ENCODE data around the gene KIRREL2. TPM values are rescaled to one million over a fixed set of nuclear protein-coding genes. Genes with fewer than 3 reads are reported as not detected.

The KIRREL2 gene
- total and polyA plus RNA-seq, 2 donors (not counting 1 experiment from before 2014, with no cell fraction given), result not detected

DNA sequence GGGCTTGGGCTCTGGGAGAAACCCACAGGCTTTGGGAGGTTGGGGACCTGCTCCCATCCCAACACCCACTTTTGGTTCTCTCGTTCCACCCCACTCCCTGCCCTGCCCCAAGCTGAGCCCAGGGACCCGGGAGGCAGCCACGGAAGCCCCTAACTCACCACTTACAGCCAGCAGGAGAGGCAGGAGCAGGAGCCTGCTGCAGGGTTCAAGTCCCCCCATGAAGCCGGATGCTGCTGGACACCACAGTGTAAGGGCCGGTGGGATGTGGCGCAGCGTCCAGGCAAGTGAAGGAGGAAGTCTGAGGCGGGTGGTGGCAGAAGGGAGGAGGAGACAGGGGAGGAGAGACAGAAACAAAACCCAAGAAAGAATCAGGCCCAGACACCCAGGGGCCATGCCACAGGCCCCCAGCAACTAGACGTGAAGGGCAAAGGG is 51.3 kb downstream of the KIRREL2 start, which contains the start of gene TYROBP:
TSS of gene TYROBP (minus strand) at position 286 of the 432 bp plus-strand sequence. CDS start at position 219, 67 bp downstream.
- peak within 1 kb of the TSS; percentile 87 for H3K27ac ChIP-seq (ENCODE audit: low read length in 2 of 2)
- peaks cover 66% of the 10 kb centered on the region for H3K4me1 Mint-ChIP-seq
- H3K4me3 ChIP-seq (ENCODE audit: control extremely low read depth in 1 of 5, extremely low read depth in 1 of 5, insufficient read depth in 1 of 5, low read depth in 2 of 5, low read length in 4 of 5), result peak within 1 kb of the TSS in 1 of 5 experiments; percentile 26

More for the DNA sequence above, 51.3 kb downstream of the KIRREL2 start, which contains the start of gene TYROBP:
- H3K27me3 Mint-ChIP-seq, result no peaks in the 10 kb centered on the region
- WGBS (ENCODE audit: insufficient coverage), result 43% methylated on average over 9 of the region's 9 CpGs
- POLR2A ChIA-PET, result interaction anchor here (1.7 kb wide), 1 partner anchor 8 kb away, joined by 10 read pairs; the partner anchor contains the start of gene NFKBID
- H3K36me3 ChIP-seq (replicated peaks in 1 of 2; ENCODE audit: control extremely low read depth in 1 of 2, control insufficient read depth in 1 of 2, extremely low read depth in 1 of 2, insufficient read depth in 2 of 2, low read length in 1 of 2), result no peaks in the 10 kb centered on the region
- H2AFZ ChIP-seq (ENCODE audit: insufficient read depth, low read depth, low read length, poor library complexity, severe bottlenecking), result no peak within 1 kb of the TSS
- intact Hi-C loops (cut with micrococcal nuclease), result loop anchor here (10.0 kb wide), 1 partner anchor 193 kb away; the partner anchor contains the start of gene KMT2B
- no peaks in the 10 kb centered on the region for H4K20me1 ChIP-seq (ENCODE audit: control insufficient read depth, insufficient read depth, low read length, poor library complexity, severe bottlenecking)
- H3K9me3 ChIP-seq (ENCODE audit: control extremely low read depth in 1 of 3, control insufficient read depth in 2 of 3, insufficient read depth in 1 of 3, low read length in 2 of 3), result no peaks in the 10 kb centered on the region
- DNase-seq (peak; percentile 32), ATAC-seq (ENCODE audit: low read depth) (no peak)
- H3K4me3 Mint-ChIP-seq, result peak within 1 kb of the TSS; percentile 68
- H3K9ac ChIP-seq (ENCODE audit: low read length), result no peak within 1 kb of the TSS
- CTCF ChIA-PET, result interaction anchor here (1.4 to 1.7 kb wide), 2 partner anchors 23 to 26 kb away, joined by 5 to 6 read pairs; no protein-coding TSS in a partner anchor
- TF ChIP-seq CTCF (IDR thresholded peaks at IDR 0.05) (no peak), EZH2 (IDR thresholded peaks at IDR 0.05; ENCODE audit: borderline replicate concordance, insufficient read depth, low read depth, low read length, poor library complexity, severe bottlenecking) (no peak)
- H3K79me2 ChIP-seq (ENCODE audit: control insufficient read depth, insufficient read depth, low read length), result no peaks in the 10 kb centered on the region
- no peaks in the 10 kb centered on the region for H3K27me3 ChIP-seq (replicated peaks in 1 of 4; ENCODE audit: control extremely low read depth in 1 of 4, control insufficient read depth in 3 of 4, insufficient read depth in 4 of 4, low read length in 3 of 4)
- H3K9me3 Mint-ChIP-seq (ENCODE audit: insufficient read depth), result no peaks in the 10 kb centered on the region
- peak within 1 kb of the TSS; percentile 66 for H3K4me2 ChIP-seq (replicated peaks; ENCODE audit: low read depth, low read length, poor library complexity, severe bottlenecking)
- peak within 1 kb of the TSS; percentile 87 for H3K27ac Mint-ChIP-seq
- H3K4me1 ChIP-seq (ENCODE audit: control insufficient read depth in 2 of 2, insufficient read depth in 2 of 2, low read length in 2 of 2), result peaks cover 44 to 65% of the 10 kb centered on the region in 2 donors

Data from B cell (primary cell).